NCI-H2171 (cell line): ENCODE results near the gene GRIK2.

Source experiments
- DNase-seq: peaks from one replicate; lab custom pipeline; 2025; lab: John Stamatoyannopoulos, UW

Gene GRIK2

DNA sequence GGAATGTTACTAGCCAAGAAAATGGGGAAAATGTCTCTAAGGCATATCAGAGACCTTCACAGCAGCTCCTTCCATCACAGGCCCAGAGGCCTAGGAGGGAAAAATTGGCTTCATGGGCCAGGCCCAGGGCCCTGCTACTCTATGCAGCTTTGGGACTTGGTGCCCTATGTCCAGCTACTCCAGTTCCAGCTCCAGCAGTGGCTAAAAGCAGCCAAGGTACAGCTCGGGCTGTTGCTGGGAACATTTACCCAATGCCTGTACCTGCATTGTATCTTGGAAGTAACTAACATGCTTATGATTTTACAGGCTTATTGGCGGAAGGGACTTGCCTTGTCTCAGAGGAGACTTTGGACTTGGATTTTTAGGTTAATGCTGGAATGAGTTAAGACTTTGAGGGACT is 390.6 kb downstream of the GRIK2 start:
- no peak for DNase-seq

DNA sequence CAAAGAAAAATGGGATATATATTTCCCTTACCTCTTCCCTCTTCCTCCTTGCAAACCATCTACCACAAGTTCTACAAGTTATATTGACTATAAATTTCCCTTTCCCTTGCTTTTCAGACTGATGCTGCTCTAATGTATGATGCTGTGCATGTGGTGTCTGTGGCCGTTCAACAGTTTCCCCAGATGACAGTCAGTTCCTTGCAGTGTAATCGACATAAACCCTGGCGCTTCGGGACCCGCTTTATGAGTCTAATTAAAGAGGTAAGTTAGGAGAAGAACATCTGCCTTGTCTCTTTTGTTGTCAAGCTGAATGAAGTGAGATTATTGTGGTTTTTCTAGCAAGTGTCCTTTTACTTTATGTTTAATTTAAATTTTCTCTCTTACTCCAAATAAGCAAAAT is 406.0 kb downstream of the GRIK2 start:
- DNase-seq, result no peak

DNA sequence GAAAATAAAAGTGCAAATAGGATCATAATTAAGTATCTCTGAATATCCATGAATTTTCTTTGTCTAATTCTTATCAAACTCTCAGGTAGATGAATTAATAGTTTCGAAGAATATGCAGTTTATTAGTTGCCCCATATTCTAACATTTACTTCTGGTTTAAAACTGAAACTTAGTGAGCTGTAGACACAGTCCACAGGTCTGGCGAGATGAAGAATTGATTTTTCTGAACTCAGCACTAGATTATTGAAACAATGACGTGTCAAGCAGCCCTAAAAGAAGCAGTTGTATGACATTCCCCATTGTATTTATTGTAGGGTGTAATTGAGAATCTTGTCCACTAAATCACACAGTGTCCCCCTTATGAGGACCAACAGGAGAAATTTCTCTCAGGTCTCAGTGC is 407.1 kb downstream of the GRIK2 start:
- DNase-seq, result no peak

DNA sequence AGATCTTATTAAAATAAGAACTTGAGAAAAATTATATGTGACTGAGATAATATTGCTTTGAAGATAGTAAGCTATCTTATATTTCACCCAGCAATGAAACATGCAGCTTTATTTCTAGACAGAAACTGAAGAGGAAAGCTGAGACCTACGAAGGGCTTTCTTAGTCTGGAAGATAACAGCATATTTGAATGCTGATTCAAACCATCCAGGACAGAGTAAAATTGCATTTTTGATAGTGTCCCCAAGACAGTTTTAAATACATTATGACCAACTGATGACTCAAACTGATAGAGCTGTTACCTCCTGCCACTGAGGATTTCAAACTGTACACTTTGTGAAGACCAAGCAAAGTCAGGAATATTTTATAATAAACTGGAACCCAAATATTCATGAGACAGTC is 409.6 kb downstream of the GRIK2 start:
- DNase-seq, result no peak

DNA sequence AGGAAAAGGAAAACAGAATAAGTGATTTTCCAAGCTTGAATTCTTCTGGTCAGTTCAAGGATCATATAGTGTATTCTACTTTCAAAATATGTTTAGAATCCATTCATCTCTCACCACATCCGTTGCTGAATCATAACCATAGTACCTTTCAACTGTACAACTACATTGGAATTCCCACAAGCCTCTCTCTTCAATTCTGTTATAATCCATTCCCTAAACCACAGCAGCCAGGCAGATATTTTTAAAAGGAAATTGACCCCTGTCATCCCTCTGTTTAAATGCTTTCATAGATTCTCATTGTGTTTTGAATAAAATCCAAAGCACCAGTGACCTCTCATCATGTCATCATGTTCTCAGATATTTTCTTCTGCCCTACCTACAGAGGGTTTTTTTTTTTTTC is 412.7 kb downstream of the GRIK2 start:
- DNase-seq, result no peak

DNA sequence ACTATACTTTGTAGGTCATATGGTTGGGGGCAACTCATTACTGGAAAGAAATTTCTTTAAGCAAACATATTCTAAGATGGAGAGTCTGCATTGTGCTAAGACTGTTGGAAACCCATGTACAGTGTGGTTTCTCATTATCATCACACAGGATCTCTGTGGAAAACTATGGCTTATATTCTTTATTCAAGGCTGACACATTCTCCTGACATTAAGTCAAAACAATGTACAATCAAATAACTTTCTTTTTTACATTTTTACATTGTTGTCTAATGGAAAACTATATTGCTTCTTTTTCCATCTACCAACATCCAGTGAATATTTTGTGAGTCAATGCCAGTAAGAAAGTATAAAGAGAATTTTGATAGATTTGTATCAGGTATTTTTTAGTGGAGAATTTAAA is 417.6 kb downstream of the GRIK2 start:
- DNase-seq, result no peak

DNA sequence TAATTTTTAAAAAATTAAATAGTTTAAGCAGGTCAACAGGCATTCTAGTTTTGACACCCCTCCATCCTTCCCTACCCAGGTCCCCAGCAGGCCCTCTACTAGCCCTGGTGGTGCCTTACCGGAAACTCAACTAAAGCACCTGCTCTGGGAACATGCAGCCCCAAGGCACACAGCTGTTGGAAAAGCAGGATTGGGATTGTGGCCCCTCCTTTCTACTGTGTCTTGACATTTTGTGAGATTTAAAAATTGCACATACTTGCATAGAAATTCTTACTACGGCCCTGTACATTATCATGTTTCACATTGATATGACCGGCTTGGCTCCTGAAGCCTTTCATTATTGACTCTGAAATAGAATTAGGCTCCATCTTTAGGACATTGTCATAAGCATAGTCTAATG is 423.2 kb downstream of the GRIK2 start:
- no peak for DNase-seq

DNA sequence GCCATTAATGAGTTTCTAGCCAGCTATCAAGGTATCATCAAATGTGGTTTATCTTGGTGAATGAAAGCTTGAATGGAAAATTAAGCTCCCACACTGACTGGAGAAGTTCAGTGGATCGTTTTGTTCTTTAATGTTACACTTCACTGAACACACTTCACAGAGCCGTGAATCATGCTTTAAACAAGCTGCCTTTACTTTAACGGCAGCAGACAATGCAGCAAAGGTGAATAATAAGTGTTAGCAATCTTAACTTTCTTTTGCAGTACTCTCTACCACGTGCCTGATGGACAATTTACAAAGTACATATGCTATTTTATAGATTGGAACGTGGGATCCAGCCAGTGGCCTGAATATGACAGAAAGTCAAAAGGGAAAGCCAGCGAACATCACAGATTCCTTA is 424.5 kb downstream of the GRIK2 start:
- no peak for DNase-seq

DNA sequence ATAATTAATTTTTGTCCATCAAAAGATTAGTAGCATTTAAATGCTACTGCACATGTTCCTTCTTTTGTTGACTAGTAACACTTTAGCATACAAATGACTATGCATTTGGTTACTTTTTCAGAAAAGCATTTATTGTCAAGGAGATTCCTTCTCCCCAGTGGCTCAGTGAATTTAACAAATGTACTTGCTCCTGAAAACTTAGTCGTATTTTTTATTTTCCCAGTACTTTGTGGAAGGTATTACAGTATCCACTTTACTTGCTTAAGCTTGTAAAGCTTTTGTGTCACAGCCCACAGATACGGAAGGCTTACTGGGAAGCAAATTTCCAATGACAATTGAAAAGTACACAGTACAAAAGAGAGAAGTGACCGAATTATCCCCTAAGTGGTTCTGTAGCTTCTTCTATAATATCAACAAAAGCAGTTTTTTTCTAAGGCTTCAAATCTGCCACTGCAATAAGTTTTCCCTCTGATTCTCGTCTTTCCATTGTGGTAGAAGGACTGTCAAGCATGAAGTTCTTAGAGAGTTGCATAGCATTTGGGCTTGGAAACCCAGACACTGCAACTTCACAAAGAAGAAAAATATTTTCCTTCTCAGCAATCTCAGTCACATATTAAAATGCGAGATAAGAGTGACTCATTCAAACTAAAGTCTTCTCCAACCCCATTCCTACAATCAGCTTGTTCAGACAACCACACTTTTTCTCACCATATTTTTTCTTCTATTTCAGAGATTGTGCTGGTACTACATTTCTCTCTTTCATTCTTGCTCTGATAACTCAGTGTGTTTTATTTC is 431.2 kb downstream of the GRIK2 start:
- DNase-seq, result no peak

DNA sequence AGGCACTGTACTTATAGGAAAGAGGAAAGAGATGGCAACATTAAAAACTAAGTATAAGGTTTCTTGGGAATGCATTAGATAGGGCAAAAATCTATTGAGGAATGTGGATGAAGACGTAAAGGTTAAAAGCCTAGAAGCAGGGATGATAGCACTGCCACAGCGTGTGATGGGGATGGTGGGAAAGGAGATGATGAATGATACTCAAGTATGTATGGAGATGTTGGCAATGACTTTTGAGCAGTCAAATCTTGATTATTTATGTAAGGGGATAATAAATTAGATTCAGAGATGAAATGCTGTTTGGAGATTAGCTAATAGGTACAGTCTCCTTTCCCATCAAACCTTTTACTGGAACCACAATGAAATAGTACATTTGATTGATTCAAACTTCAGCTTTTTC is 432.8 kb downstream of the GRIK2 start:
- DNase-seq, result no peak

DNA sequence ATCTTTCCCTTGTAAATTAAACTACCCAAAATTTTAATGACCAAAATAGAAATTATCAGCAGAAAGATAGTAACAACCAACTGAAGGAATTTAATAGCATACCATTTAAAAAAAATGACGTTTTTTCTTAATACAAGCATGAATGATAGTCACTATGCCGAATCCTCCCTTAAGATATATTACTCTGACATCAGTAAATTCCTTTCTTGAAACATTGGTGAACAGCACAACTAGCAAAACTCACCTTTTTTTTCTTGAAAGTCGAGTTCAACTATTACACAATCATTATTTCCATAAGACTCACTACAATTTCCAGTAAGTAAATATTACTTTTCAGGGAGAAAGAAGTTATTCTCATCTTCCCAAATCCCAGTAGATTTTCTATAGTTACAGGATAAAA is 433.2 kb downstream of the GRIK2 start:
- no peak for DNase-seq

DNA sequence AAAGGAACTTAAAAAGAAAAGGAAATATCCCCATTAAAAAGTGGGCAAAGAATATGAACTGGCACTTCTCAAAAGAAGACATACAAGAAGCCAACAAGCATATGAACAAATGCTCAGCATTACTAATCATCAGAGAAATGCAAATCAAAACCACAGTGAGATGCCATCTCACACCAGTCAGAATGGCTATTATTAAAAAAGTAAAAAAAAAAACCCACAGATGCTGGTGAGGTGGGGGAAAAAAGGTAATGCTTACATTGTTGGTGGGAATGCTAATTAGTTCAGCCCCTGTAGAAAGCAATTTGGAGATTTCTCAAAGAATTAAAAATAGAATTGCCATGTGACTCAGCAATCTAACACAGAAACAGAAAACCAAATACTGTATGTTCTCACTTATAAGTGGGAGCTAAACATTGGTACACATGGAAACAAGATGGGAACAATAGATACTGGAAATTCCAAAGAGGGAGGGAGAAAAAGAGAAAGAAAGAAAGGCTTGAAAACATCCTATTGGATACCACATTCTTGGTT is 437.1 kb downstream of the GRIK2 start:
- DNase-seq, result no peak

DNA sequence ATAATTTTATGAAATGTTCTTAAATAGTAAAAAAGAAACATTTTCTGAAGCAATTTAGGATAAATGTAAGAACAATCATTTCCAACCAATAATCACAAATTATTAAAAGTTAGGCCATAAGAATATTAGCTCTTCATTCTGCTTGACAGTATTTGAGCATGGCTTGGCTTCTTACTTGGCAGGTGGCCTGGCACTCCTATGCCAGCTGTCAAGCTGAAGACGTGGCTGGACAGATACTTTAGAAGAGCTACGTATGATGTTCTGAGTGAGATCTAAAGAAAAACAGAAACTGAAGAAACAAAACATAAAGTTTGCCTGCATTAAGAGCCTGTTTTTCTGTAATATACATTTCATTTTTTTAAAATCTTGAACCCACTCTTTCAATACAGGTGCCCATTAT is 438.9 kb downstream of the GRIK2 start:
- DNase-seq, result peak; percentile 40

DNA sequence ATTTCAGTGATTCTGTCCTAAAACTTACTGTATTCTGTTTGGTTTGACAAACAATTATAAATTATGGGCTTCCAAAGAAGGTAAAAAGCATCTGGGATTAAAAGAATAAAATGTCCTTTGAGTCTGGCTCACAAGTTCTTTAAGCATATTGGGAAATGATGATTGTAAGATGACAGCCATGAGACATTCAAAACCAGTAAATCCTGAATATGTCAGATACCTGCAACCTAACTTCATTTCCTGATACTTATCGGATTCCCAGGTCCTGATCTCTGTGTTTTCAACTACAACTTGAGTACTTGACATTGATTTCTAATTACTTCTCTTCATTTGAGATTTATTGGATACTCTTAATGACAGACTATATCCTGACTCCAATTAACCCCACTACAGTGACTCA is 446.6 kb downstream of the GRIK2 start:
- DNase-seq, result no peak

DNA sequence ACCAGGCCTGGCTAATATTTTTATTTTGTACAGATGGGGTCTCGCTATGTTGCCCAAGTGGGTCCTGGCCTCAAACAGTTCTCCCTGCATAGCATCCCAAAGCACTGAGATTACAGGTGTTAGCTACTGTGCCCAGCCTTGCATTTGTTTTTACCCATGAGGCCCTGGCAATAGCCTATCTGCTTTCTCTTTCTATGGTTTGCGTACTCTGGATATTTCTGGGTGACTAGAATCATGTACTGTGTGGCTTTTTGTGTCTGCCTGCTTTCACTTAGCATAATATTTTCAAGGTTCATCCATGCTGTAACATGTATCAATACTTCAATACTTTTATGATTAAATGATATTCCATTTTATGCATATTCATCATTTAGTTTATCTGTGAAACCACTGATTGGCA is 451.7 kb downstream of the GRIK2 start:
- DNase-seq, result no peak

DNA sequence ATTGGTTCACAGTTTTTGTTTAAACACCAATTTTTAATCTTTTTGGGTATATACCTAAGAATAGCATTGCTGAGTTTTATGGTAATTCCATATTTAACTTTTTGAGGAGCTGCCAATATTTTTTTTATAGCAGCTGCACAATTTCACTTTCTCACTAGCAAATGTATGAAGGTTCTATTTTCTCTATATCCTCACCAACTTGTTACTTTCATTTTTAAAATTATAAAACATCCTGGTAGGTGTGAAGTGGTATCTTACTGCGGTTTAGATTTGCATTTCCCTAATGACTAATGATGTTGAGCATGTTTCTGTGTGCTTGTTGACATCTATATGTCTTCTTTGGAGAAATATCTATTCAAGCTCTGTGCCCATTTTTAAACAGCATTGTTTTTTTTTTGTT is 452.1 kb downstream of the GRIK2 start:
- DNase-seq, result no peak

DNA sequence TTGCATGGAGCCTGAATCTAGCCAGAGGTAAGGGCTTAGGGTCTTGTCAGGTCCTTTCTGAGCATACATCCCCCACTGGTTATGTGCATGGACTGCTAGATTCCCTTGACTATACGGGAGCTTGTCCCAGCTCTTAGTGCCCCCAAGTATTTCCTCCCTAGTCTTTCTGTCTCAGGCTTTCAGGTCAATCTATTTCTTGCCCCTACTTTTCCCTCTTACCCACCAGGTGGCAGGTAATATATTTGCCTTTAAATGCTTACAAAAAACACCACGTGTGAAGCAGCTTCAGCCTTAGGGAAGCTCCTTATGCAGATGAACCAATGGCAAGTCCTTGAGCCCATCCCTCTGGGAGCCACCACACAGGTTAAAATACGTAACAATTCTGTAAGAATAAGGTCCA is 454.2 kb downstream of the GRIK2 start:
- DNase-seq, result no peak

DNA sequence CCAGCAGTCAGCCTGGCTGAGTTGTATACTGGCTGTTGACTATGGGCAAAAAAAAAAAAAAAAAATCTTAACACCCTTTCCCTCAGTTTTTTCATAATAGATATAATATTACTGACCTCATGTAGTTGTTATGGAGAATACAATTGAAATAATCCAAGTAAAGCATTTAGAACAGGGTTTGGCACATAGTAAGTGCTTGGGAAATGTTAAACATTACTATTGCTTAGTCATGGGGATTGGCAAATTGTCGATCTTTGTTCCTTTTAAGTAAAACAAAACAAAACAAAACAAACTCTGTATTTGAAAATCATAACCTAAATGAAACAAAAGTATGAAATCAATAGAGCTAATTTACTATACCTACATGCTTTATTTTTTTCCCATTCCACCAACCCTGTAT is 458.4 kb downstream of the GRIK2 start:
- no peak for DNase-seq

DNA sequence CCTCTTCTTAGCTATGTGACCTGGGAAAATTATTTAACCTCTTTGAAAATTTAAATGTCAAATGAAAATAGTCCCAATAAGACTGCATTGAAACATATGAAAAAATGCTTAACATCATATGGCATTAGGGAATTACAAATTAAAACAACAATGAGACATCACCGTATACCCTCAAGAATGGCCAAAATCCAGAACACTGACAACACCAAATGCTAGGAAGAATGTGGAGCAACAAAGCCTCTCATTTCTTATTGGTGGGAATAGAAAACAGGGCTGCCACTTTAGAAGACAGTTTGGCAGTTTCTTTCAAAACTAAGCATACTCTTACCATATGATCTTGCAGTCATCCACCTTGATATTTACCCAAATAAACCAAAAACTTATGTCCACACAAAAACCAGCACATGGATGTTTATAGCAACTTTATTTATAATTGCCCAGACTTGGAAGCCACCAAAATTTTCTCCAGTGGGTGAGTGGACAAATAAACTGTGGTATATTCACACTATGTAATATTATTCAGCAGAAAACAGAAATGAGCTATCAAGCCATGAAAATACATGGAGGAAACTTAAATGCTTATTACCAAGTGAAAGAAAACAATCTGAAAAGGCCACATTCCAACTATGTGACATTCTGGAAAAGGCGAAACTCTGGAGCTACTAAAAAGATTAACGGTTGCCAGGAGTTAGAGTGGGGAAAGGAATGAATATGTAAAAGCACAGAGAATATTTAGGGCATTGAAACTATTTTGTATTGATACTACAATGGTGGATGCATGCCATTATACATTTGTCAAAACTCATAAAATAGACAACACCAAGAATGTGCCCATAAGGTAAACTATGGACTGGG is 459.9 kb downstream of the GRIK2 start:
- DNase-seq, result no peak

DNA sequence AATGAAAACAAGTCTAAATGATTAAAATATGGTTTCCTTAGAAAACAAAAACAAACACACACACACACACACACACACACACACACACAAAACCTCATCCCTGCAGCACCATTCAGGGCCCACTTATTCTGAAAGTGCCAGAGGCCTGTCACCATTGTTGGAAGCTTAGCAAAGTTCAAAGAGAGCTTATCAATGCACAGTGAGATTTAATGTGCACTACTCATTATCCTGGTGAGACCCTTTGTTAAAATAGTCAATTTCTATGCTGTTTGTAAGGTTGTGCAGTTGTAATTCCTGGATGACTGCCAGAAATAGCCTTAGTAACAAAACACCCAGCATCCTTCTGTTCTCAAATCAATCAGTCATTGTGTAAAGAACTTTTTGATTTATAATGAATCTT is 482.9 kb downstream of the GRIK2 start:
- no peak for DNase-seq

DNA sequence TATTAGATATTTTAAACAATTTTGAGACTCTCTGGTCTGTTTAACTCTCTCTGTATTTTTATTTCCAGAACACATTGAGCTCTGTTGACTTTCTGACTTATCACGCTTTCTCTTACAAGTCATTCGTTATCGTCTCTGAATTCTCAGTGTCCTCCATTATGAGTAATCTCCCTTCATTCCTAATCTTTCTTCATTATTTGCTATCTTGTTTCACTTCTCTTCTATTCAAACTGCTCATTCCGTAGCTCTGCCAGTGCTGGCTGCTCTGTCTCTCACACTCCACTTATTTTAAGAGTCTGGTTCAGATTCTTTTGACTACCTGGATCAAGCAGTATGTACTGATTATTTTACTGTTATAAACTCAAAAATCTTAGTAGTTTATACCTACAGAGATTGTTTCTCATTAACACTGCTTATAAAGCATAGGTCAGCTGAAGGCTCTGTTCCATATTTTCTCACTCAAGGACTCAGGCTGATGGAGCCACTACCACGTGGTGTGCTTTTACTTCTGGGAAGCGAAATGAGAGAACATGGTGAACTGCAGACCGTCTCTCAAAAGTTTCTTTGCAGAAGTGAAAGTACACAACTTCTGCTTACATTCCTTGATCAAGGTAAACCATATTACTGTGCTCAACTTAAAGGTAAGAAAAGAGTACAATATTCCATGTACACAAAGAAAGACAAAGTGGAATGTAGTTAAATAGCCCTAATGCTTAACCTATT is 485.2 kb downstream of the GRIK2 start:
- DNase-seq, result no peak

DNA sequence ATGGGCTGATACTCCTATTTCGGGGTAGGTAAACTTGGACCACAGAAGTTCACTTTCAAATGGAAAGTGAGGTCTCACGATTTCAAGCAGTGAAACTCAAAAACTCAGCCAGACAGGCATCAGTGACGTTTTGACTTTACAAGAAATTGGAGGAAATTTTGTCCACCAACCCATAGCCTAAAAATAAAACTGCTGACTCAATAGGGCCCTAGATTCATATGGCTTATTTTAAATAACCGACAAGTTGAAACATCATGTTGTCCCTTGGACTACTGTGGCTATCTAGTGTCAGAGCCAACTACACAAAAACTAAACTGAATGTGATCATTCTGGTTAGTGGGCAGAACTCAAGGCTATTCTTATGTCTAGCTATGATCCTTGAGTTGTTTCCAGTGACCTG is 486.3 kb downstream of the GRIK2 start:
- DNase-seq, result no peak

DNA sequence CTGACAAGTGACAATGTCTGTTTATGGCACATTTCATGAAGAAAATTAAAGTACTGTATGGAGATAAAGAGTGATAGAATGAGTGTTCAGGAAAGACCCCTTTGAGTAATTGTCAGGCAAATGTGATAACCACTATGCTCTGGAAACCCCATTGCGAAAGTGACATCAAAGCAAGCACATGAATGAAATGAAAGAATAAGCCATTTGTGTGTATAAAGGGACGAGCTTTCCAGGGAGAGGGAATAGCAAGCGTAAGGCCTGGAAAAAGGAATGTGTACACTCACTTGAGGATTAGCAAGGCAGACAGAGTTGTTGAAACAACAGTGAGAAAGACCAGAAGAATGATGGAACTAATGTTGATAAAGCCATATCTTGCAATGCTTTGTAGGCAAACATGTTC is 490.0 kb downstream of the GRIK2 start:
- no peak for DNase-seq
